NCI-H524 (cell line): ENCODE data around the gene SEMA3F.

Experiments used
- DNase-seq, 2 experiments: peaks; one replicate each; lab custom pipeline; 2025; lab: John Stamatoyannopoulos, UW

SEMA3F gene

GRCh38 chr3:50155891-50156290, 767 bp downstream of the SEMA3F start:
- DNase-seq, result no peak

- DNase-seq, result no peak
Observed at GRCh38 chr3:50156549-50157493, 1.7 kb downstream of the SEMA3F start.

GRCh38 chr3:50157827-50158529, 2.9 kb downstream of the SEMA3F start:
- DNase-seq, result no peak

DNA sequence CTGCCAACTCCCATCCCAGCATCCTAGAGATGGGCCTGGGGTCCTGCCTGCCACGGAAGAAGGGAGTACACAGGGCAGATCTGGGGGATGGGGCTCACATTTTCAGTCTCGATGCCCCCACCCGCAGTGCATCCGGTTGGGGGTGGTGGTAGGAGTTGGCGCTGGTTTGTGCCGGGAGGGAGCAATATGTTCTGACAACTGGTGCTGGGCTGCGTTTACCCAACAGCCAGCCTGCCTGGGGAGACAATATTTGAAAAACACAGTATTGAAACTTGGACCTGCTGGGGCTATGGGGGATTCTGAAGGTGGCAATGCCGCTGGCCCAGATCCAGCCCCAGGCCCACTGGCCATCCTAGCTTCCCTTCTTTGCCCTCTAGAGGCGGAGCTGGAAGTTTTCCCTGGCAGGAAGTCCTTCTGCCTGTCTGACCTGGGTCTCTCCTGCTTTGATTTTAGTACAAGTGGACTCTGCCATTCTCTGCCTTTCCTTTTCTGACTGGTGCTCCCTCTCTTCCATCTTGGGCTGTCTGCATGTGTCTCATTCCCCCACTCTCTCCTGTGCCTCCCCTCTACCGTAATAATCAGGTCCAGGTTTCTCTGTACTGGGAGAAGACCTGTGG, 3.5 kb downstream of the SEMA3F start:
- DNase-seq, result no peak

GRCh38 chr3:50160561-50160983, 5.4 kb downstream of the SEMA3F start:
- DNase-seq, result no peak

DNA sequence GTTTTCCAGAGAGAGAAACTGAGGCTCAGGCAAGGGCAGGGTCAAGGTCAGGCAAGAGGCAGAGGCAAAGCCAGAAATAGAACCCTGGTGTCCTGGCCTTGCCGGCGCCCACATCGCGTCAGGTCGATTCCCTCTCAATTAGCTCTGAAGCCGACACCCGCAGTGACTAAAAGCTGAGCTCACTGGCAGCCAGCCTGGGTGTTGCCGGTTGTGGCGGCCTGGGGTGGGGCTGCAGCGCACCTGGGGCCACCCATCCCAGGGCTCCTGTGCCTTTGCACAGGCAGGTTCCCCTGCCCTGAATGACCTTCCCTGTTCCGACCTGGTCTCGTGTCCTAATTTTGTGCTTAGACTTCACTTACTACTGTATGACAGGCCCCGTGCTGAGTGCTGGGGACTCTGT, 6.2 kb downstream of the SEMA3F start:
- no peak for DNase-seq

DNA sequence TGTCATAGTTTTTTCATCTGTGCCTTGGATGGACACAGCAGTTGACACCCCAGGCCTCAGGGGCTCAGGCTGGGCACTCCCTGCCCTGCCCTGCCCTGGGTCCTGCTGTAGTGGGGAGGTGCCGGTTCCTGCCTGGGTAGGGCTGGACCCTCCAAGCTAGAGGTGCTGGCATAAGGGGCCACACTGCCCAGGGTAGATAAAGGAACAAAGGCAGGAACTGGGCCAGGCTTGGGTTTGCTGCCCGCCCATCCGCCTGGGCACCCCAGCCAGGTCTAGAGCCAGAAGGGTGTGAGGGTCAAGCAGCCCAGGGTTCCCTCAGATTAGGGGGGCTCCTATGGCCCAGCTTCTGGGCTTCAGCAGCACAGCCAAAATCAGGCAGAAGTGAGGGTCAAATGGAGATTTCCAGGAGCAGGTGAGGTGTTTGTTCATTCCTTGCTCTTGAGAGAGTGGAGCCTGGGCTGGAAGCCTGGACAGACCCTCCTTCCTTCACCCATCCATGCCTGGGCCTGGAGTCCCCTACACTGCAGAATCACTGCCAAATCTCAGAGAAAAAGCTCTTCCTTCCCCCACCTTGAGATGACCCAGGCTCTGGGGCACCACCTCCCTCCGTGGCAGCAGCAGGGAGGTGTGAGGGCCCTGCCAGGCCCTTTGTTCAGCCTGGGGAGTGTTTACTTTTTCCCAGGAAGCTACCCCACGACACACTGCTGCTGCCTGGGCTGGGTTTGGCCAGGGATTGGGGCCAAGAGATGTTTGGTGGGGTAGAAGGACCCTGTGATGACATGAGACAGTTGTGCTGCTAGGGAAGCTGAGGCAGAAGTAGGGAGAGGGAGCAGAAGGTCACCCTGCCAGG, 7.1 kb downstream of the SEMA3F start:
- no peak for DNase-seq

- DNase-seq, result no peak
Observed at GRCh38 chr3:50163572-50164455, 8.7 kb downstream of the SEMA3F start.

DNA sequence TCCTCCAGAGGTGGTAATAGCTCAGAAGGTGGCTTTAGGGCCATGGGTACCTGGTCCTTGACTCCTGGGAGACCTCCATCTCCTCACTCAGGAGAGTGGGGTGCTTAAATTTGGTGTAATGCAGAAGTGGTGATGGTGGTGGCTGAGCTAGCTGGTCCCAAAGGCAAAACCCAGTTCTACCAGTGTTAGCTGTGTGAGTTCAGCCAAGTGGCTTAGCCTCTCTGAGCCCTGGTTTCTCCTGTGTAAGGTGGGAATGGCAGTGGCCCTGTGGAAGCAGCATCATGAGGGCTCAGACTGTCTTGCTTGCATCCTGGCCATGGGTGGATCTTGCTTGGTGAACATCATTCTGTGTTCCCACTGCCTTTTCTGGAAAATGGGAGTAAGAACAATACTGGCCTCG, 9.4 kb downstream of the SEMA3F start:
- no peak for DNase-seq

GRCh38 chr3:50164984-50165909, 10.1 kb downstream of the SEMA3F start:
- DNase-seq, result no peak

DNA sequence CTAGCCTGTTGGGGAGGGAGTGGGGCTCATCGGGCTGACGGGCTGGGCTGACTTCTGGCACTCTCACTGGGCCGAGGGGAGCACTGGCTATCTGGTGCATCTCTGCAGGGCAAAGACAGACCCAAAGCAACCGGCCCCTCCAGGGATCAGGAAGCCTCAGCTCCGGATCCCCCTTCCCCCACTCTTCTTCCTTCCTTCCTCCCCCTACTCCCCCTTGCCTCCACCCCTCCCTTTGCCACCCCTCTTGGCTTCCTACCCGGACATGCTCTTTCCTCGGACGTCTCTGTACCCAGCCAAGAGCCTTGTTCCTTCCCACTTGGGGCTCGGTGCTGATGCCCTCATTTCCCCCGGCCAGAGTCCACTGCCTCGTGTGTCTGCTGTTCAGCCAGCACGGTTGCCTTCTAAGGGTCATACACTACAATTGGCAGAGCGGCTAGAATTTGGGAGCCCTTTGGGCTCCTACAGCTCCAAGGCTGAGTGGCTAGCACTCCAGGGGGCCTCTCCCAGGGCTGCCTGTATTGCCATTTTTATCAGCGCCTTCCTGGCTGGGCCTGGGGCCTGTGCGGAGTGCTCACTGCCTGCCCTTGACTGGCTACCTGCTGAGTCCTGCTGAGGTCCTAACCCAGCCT, 10.9 kb downstream of the SEMA3F start:
- no peak for DNase-seq

DNA sequence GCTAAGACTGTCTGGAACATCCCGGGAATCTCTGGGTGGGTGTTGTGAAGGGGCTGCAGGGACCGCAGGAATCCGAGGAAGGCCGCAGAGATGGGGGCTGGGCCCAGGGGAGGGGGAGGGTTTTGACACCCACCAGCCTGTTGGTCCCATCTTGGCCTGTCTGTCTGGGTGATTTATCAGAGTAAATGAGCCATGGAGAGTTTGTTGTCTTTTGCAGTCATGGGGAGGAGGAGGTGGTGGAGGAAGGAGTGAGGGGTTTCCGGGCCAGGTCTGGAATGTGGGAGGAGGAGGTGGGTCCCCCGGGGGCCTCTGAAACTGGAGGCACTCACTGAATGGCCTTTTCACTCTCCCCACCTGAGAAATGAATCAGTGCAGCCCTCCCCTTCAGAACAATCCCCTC, 11.5 kb downstream of the SEMA3F start:
- DNase-seq, result no peak

- no peak for DNase-seq
Observed at GRCh38 chr3:50167069-50167840, 12.1 kb downstream of the SEMA3F start.

GRCh38 chr3:50167841-50168209, 12.7 kb downstream of the SEMA3F start:
- no peak for DNase-seq

DNA sequence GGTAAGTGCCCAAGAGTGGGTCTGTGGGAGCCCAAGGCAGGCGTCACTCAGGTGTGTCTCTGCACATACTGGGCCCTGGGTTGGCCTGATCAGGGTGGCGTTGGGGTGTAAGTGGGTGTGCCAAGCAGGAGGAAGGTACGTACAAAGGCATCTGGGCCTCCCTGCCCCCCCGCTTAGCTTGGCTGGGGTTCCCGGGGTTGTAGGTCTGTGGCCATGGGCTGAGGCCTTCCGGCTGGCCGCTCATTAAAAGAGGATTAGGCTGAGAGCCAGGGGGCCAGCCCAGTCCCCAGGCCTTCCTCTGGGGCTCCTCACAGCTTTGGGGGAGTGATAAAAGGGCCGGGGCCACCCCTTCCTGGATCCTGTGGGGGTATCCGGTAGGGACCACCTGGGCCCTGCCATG, 13.3 kb downstream of the SEMA3F start:
- DNase-seq, result no peak

- DNase-seq, result no peak
Observed at GRCh38 chr3:50168791-50169190, 13.7 kb downstream of the SEMA3F start.

GRCh38 chr3:50169232-50169832, 14.2 kb downstream of the SEMA3F start:
- no peak for DNase-seq

DNA sequence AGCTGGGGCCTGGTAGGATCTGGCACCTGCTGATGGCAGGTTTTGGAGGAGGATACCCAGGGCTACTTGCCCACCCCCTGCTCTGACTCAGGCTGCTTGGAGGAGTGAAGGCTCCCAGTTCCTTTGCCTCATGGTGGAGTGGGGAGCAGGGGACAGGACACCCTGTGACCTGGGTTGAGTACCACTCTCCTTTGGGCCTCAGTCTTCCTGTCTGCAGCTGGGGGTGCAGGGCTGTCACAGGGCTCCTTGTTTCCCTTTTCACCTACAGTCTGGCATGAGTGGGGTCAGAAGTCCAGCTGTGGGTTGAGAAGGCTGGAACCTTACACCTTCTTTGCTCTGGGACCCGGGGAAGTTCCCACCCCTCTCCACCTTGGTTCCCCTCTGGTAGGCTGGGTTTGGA, 14.7 kb downstream of the SEMA3F start:
- DNase-seq, result no peak
